WTC11 (cell line): Measurements from ENCODE around the gene C2orf80.

Source experiments
- ATF6 ChIP-seq: sonication (generic); formaldehyde crosslinking; IDR thresholded peaks from 2 replicates; pipeline ENCODE4 v1.8.1; 2023; ENCODE audit warnings: mild to moderate bottlenecking, missing genetic modification reagents
- ESRRA ChIP-seq: sonication (generic); formaldehyde crosslinking; IDR thresholded peaks from 2 replicates; pipeline ENCODE4 v1.8.1; 2022; ENCODE audit warnings: mild to moderate bottlenecking, missing genetic modification reagents, borderline replicate concordance
- FOXJ3 ChIP-seq: sonication (generic); formaldehyde crosslinking; IDR thresholded peaks from 2 replicates; pipeline ENCODE4 v1.9.0; 2021; ENCODE audit warnings: missing genetic modification reagents, mild to moderate bottlenecking, borderline replicate concordance
- FOXP4 ChIP-seq: sonication (generic); formaldehyde crosslinking; IDR thresholded peaks from 2 replicates; pipeline ENCODE4 v1.8.0; 2022; ENCODE audit warnings: mild to moderate bottlenecking, missing genetic modification reagents
- MLX ChIP-seq: sonication (generic); formaldehyde crosslinking; IDR thresholded peaks from 2 replicates; pipeline ENCODE4 v1.8.1; 2023; ENCODE audit warnings: mild to moderate bottlenecking, missing genetic modification reagents, moderate library complexity
- NR2C2 ChIP-seq: sonication (generic); formaldehyde crosslinking; IDR thresholded peaks from 2 replicates; pipeline ENCODE4 v1.8.0; 2022; ENCODE audit warnings: mild to moderate bottlenecking, missing genetic modification reagents
- SMAD4 ChIP-seq: sonication (generic); formaldehyde crosslinking; IDR thresholded peaks from 2 replicates; pipeline ENCODE4 v1.8.0; 2022; ENCODE audit warnings: mild to moderate bottlenecking, missing genetic modification reagents
- SP1 ChIP-seq: sonication (generic); formaldehyde crosslinking; conservative IDR thresholded peaks from 2 replicates; pipeline ENCODE4 v1.8.1; 2022; ENCODE audit warnings: missing genetic modification reagents
- TEAD4 ChIP-seq: sonication (generic); formaldehyde crosslinking; IDR thresholded peaks from 2 replicates; pipeline ENCODE4 v1.8.0; 2022; ENCODE audit warnings: mild to moderate bottlenecking, missing genetic modification reagents
- ZNF317 ChIP-seq: sonication (generic); formaldehyde crosslinking; IDR thresholded peaks from 2 replicates; pipeline ENCODE4 v1.8.1; 2023; ENCODE audit warnings: low read depth, mild to moderate bottlenecking, moderate library complexity, missing genetic modification reagents, borderline replicate concordance
- TF ChIP-seq, protein P1 (sequence below): fragments of 200-600 bp; IDR thresholded peaks from 2 replicates; pipeline ENCODE4 v1.8.0; 2022; ENCODE audit warnings: antibody characterized with exemption
- TF ChIP-seq, protein P2 (sequence below): fragments of 250-450 bp; sonication (Bioruptor Pico); IDR thresholded peaks from 2 replicates; pipeline ENCODE4 v1.9.0; 2021; ENCODE audit warnings: mild to moderate bottlenecking, borderline replicate concordance
- TF ChIP-seq, protein P3 (sequence below): sonication (generic); formaldehyde crosslinking; IDR thresholded peaks from 2 replicates; pipeline ENCODE4 v1.8.1; 2022; ENCODE audit warnings: low read depth, missing genetic modification reagents, borderline replicate concordance
- TF ChIP-seq, protein P4 (sequence below): sonication (generic); formaldehyde crosslinking; IDR thresholded peaks from 2 replicates; pipeline ENCODE4 v1.8.0; 2023; ENCODE audit warnings: mild to moderate bottlenecking, missing genetic modification reagents

DNA sequence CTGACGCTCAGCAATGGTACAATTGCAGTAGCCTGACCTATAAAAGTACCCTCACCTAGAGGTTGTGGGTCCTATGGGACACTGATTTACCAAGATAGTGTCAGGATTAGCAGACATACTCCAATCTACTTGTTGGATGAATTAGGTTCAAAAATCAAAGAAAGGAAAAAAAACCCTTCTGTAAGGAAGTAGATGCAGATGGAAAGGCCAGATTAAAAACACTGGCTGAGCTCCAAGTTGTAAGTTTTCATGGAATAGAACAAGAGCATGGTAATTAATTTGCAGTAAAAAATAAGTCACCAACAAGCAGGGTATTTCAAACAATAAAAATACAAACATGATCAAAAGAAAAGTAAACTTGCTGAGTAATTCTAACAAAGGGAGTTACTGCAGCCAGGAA, 38.6 kb upstream of the C2orf80 start:
- TF ChIP-seq SMAD4 (CRISPR knock-in tag) (no peak), FOXJ3 (CRISPR knock-in tag) (no peak), TEAD4 (CRISPR knock-in tag) (no peak), ZNF317 (CRISPR knock-in tag) (no peak), SP1 (CRISPR knock-in tag) (no peak), ATF6 (CRISPR knock-in tag) (no peak), ESRRA (CRISPR knock-in tag) (no peak), NR2C2 (CRISPR knock-in tag) (no peak), MLX (CRISPR knock-in tag) (no peak), FOXP4 (CRISPR knock-in tag) (no peak)
- TF ChIP-seq, protein P1, sequence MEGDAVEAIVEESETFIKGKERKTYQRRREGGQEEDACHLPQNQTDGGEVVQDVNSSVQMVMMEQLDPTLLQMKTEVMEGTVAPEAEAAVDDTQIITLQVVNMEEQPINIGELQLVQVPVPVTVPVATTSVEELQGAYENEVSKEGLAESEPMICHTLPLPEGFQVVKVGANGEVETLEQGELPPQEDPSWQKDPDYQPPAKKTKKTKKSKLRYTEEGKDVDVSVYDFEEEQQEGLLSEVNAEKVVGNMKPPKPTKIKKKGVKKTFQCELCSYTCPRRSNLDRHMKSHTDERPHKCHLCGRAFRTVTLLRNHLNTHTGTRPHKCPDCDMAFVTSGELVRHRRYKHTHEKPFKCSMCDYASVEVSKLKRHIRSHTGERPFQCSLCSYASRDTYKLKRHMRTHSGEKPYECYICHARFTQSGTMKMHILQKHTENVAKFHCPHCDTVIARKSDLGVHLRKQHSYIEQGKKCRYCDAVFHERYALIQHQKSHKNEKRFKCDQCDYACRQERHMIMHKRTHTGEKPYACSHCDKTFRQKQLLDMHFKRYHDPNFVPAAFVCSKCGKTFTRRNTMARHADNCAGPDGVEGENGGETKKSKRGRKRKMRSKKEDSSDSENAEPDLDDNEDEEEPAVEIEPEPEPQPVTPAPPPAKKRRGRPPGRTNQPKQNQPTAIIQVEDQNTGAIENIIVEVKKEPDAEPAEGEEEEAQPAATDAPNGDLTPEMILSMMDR, result no peak
- TF ChIP-seq, protein P2, sequence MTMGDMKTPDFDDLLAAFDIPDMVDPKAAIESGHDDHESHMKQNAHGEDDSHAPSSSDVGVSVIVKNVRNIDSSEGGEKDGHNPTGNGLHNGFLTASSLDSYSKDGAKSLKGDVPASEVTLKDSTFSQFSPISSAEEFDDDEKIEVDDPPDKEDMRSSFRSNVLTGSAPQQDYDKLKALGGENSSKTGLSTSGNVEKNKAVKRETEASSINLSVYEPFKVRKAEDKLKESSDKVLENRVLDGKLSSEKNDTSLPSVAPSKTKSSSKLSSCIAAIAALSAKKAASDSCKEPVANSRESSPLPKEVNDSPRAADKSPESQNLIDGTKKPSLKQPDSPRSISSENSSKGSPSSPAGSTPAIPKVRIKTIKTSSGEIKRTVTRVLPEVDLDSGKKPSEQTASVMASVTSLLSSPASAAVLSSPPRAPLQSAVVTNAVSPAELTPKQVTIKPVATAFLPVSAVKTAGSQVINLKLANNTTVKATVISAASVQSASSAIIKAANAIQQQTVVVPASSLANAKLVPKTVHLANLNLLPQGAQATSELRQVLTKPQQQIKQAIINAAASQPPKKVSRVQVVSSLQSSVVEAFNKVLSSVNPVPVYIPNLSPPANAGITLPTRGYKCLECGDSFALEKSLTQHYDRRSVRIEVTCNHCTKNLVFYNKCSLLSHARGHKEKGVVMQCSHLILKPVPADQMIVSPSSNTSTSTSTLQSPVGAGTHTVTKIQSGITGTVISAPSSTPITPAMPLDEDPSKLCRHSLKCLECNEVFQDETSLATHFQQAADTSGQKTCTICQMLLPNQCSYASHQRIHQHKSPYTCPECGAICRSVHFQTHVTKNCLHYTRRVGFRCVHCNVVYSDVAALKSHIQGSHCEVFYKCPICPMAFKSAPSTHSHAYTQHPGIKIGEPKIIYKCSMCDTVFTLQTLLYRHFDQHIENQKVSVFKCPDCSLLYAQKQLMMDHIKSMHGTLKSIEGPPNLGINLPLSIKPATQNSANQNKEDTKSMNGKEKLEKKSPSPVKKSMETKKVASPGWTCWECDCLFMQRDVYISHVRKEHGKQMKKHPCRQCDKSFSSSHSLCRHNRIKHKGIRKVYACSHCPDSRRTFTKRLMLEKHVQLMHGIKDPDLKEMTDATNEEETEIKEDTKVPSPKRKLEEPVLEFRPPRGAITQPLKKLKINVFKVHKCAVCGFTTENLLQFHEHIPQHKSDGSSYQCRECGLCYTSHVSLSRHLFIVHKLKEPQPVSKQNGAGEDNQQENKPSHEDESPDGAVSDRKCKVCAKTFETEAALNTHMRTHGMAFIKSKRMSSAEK (CRISPR knock-in tag), result no peak
- TF ChIP-seq, protein P3, sequence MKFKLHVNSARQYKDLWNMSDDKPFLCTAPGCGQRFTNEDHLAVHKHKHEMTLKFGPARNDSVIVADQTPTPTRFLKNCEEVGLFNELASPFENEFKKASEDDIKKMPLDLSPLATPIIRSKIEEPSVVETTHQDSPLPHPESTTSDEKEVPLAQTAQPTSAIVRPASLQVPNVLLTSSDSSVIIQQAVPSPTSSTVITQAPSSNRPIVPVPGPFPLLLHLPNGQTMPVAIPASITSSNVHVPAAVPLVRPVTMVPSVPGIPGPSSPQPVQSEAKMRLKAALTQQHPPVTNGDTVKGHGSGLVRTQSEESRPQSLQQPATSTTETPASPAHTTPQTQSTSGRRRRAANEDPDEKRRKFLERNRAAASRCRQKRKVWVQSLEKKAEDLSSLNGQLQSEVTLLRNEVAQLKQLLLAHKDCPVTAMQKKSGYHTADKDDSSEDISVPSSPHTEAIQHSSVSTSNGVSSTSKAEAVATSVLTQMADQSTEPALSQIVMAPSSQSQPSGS (CRISPR knock-in tag), result no peak
- TF ChIP-seq, protein P4, sequence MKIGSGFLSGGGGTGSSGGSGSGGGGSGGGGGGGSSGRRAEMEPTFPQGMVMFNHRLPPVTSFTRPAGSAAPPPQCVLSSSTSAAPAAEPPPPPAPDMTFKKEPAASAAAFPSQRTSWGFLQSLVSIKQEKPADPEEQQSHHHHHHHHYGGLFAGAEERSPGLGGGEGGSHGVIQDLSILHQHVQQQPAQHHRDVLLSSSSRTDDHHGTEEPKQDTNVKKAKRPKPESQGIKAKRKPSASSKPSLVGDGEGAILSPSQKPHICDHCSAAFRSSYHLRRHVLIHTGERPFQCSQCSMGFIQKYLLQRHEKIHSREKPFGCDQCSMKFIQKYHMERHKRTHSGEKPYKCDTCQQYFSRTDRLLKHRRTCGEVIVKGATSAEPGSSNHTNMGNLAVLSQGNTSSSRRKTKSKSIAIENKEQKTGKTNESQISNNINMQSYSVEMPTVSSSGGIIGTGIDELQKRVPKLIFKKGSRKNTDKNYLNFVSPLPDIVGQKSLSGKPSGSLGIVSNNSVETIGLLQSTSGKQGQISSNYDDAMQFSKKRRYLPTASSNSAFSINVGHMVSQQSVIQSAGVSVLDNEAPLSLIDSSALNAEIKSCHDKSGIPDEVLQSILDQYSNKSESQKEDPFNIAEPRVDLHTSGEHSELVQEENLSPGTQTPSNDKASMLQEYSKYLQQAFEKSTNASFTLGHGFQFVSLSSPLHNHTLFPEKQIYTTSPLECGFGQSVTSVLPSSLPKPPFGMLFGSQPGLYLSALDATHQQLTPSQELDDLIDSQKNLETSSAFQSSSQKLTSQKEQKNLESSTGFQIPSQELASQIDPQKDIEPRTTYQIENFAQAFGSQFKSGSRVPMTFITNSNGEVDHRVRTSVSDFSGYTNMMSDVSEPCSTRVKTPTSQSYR (CRISPR knock-in tag), result no peak
